PFSK-1 (cell line): ENCODE data around the gene COL5A2.

Experiments
- FOXP2 ChIP-seq: optimal IDR thresholded peaks from 2 replicates; pipeline ENCODE3; 2011; ENCODE audit warnings: borderline replicate concordance, control low read depth, inconsistent platforms; ENCODE audit not compliant: insufficient read depth; ENCODE audit errors: extremely low read length, extremely low read depth
- POLR2AphosphoS5 ChIP-seq: IDR thresholded peaks from 2 replicates; pipeline ENCODE4 v1.6.1; 2012; ENCODE audit warnings: low read depth, mild to moderate bottlenecking, control low read depth, low read length, moderate library complexity
- REST ChIP-seq, 2 experiments: IDR thresholded peaks; 2 replicates each; pipeline versions ENCODE4 v1.6.1 to v1.8.0; 2011 to 2012; ENCODE audit warnings: low read depth in 2 of 2, low read length in 2 of 2, control low read depth in 1 of 2, inconsistent platforms in 1 of 2, mild to moderate bottlenecking in 1 of 2, moderate library complexity in 1 of 2; ENCODE audit not compliant: insufficient read depth in 1 of 2
- SIN3A ChIP-seq: IDR thresholded peaks from 2 replicates; pipeline ENCODE4 v1.6.1; 2012; ENCODE audit warnings: mild to moderate bottlenecking, low read length, moderate library complexity, borderline replicate concordance; ENCODE audit not compliant: insufficient read depth
- TAF1 ChIP-seq: IDR thresholded peaks from 2 replicates; pipeline ENCODE4 v1.6.1; 2012; ENCODE audit warnings: low read length, control low read depth, borderline replicate concordance; ENCODE audit not compliant: insufficient read depth

GRCh38 chr2:189056200-189057106 lies 123.1 kb downstream of the COL5A2 start:
- TF ChIP-seq SIN3A (no peak), POLR2AphosphoS5 (no peak), REST (IDR thresholded peaks at IDR 0.05; ENCODE audit: insufficient read depth in 1 of 2, low read depth in 2 of 2, low read length in 2 of 2) (no peak), TAF1 (no peak), FOXP2 (no peak)
